HepG2 (cell line): ENCODE data around the gene MFAP4. TPM values are rescaled to one million over a fixed set of nuclear protein-coding genes. Genes with fewer than 3 reads are reported as not detected.
A peak's percentile ranks its signal among the peaks of the same experiment; 100 is the strongest.

Experiments used
- EP300 ChIP-seq, 3 experiments: sonication (generic) in 1 of 3; formaldehyde crosslinking in 1 of 3; IDR thresholded peaks; 2 replicates each; pipeline versions ENCODE4 v1.5.1 to v1.6.1; 2011 to 2020; ENCODE audit warnings: low read depth in 2 of 3, low read length in 2 of 3, borderline replicate concordance in 1 of 3, improper control_type of control experiment in 1 of 3, mild to moderate bottlenecking in 1 of 3, missing genetic modification reagents in 1 of 3, moderate library complexity in 1 of 3
- MTA1 ChIP-seq: sonication (generic); formaldehyde crosslinking; IDR thresholded peaks from 2 replicates; pipeline ENCODE4 v1.4.0; 2020; ENCODE audit warnings: missing genetic modification reagents, mild to moderate bottlenecking, borderline replicate concordance
- TP53 ChIP-seq: sonication (generic); formaldehyde crosslinking; conservative IDR thresholded peaks from 2 replicates; pipeline ENCODE4 v1.4.0; 2020; ENCODE audit warnings: missing genetic modification reagents
- ZKSCAN8 ChIP-seq: IDR thresholded peaks from 2 replicates; pipeline ENCODE4 v1.6.1; 2016; ENCODE audit warnings: borderline replicate concordance, missing genetic modification reagents, missing compliant biosample characterization
- ZNF430 ChIP-seq: sonication (generic); formaldehyde crosslinking; IDR thresholded peaks from 2 replicates; pipeline ENCODE4 v1.9.0; 2021; ENCODE audit warnings: mild to moderate bottlenecking, missing genetic modification reagents
- ZNF501 ChIP-seq: sonication (generic); formaldehyde crosslinking; IDR thresholded peaks from 2 replicates; pipeline ENCODE4 v1.5.1; 2020; ENCODE audit warnings: mild to moderate bottlenecking, moderate library complexity, missing genetic modification reagents
- polyA plus RNA-seq, 8 experiments: library from polyadenylated mRNA; depleted of rRNA in 3 of 8; stranded (reverse) in 7 of 8; unstranded in 1 of 8; fragments of >200 nt; fragmentation: Illumina TruSeq in 4 of 8; extraction: Trizol in 4 of 8; gene quantifications; 2 replicates each; pipeline versions ENCODE4 v1.2.1 to v1.2.3, GENCODE V29; 2011 to 2016; ENCODE audit warnings: low read depth in 4 of 8, missing spikeins in 1 of 8, mixed read lengths in 1 of 8; ENCODE audit not compliant: insufficient read depth in 1 of 8
- total RNA-seq, 5 experiments: library from RNA; depleted of rRNA; stranded (reverse); fragments of >200 nt; fragmentation: Illumina TruSeq; extraction: Trizol; gene quantifications; 2 replicates each; pipeline ENCODE4 v1.2.3, GENCODE V29; 2016; ENCODE audit warnings: low read depth in 1 of 5
- TF ChIP-seq, protein P1 (sequence below): sonication (generic); formaldehyde crosslinking; IDR thresholded peaks from 2 replicates; pipeline ENCODE4 v1.4.0; 2020; ENCODE audit warnings: mild to moderate bottlenecking, missing genetic modification reagents
- TF ChIP-seq, protein P2 (sequence below): sonication (generic); formaldehyde crosslinking; IDR thresholded peaks from 2 replicates; pipeline ENCODE4 v1.9.0; 2022; ENCODE audit warnings: missing genetic modification reagents, mild to moderate bottlenecking, borderline replicate concordance

MFAP4 gene
- total and polyA plus RNA-seq, 2 of the 13 experiments (the other 11 are each of a cell fraction or from before 2014, with no cell fraction given) = 0.08 TPM; not detected in 1

DNA sequence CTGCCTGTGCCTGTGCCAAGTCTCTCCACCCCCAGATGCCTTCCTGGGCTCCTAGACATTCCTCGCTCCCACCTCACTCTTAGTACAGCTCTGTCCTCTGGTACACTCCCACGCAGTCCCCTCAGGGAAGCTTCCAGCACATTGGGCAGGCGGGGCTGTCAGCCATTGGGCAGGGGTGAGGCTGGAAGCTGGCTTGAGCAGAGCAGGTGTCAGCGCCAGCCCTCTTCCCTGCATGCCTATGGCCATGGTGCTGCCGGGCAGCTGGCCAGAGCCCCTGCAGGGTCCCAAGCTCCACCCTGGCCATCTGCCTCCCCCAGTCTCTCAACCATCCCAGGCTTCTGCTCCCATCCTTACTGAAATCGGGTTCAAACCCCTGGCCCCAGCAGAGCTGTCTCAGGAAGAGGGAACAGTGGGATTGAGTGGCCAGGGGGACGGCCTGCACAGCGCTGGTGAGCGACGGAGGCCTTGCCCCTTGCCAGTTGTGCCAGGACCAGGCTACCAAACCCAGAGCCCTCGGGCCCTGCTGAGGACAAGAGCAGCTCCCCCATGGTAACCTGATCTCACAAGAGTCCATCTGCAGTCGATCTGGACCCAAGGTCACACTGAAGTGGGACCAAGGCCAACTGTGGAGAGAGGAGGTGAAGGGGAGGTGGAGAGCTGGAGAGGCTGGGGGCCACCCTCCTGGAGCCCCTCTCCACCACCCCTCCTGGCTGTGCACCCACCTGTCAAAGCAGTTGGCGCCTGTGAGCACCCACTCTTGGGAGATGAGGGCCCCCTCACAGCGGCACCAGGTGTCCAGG lies 22.1 kb downstream of the MFAP4 start (continued):
- TF ChIP-seq, protein P1, sequence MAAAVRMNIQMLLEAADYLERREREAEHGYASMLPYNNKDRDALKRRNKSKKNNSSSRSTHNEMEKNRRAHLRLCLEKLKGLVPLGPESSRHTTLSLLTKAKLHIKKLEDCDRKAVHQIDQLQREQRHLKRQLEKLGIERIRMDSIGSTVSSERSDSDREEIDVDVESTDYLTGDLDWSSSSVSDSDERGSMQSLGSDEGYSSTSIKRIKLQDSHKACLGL = no peak
- TF ChIP-seq ZNF430 (CRISPR knock-in tag) = peak; percentile 51; the same call in 1 of the 2 replicates
- TF ChIP-seq, protein P2, sequence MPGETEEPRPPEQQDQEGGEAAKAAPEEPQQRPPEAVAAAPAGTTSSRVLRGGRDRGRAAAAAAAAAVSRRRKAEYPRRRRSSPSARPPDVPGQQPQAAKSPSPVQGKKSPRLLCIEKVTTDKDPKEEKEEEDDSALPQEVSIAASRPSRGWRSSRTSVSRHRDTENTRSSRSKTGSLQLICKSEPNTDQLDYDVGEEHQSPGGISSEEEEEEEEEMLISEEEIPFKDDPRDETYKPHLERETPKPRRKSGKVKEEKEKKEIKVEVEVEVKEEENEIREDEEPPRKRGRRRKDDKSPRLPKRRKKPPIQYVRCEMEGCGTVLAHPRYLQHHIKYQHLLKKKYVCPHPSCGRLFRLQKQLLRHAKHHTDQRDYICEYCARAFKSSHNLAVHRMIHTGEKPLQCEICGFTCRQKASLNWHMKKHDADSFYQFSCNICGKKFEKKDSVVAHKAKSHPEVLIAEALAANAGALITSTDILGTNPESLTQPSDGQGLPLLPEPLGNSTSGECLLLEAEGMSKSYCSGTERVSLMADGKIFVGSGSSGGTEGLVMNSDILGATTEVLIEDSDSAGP = peak; percentile 16; the same call in 1 of the 2 replicates
- TF ChIP-seq ZKSCAN8 (CRISPR knock-in tag) = 0 out of 2 replicates have a peak, but pooled peaks have one; percentile 42
- peak; percentile 56; the same call in 1 of the 2 replicates for TF ChIP-seq MTA1
- peak; percentile 35; the same call in 1 of the 2 replicates for TF ChIP-seq ZNF501 (CRISPR knock-in tag)
- TF ChIP-seq TP53 (CRISPR knock-in tag) = no peak
- peak in 1 of 2 experiments; percentile 40; a peak in 1 of 4 replicates for TF ChIP-seq EP300 (IDR thresholded peaks at IDR 0.05; ENCODE audit: low read depth in 2 of 2, low read length in 2 of 2)
- TF ChIP-seq EP300 (CRISPR knock-in tag; IDR thresholded peaks at IDR 0.05; ENCODE audit: borderline replicate concordance) = no peak
